NB4 (cell line): ENCODE results near the gene CTNNA3.

ENCODE experiments used
- DNase-seq: peaks from one replicate; pipeline ENCODE4 v3.0.0; 2010; ENCODE audit warnings: low read depth
- H3K4me3 ChIP-seq: one replicate; pipeline ENCODE4 v1.5.1; 2011; ENCODE audit warnings: mild to moderate bottlenecking, low read depth, low read length, moderate library complexity
- MYC ChIP-seq: IDR thresholded peaks from 2 replicates; pipeline ENCODE4 v1.6.1; 2011; ENCODE audit warnings: low read depth, low read length
- POLR2A ChIP-seq: IDR thresholded peaks from 2 replicates; pipeline ENCODE4 v1.6.1; 2011; ENCODE audit warnings: mild to moderate bottlenecking; ENCODE audit not compliant: insufficient read length; ENCODE audit errors: extremely low read depth
- TF ChIP-seq, protein P1 (sequence below): IDR thresholded peaks from one replicate; pipeline ENCODE4 v1.5.1; 2012; ENCODE audit warnings: low read depth, low read length
- TF ChIP-seq, protein P2 (sequence below): IDR thresholded peaks from 2 replicates; pipeline ENCODE4 v1.6.1; 2011; ENCODE audit warnings: low read depth, low read length

CTNNA3 gene

GRCh38 chr10:66832781-66833422 is 863.1 kb downstream of the CTNNA3 start:
- no peak overlapping the region for H3K4me3 ChIP-seq
- no peak for DNase-seq
- TF ChIP-seq, protein P1, sequence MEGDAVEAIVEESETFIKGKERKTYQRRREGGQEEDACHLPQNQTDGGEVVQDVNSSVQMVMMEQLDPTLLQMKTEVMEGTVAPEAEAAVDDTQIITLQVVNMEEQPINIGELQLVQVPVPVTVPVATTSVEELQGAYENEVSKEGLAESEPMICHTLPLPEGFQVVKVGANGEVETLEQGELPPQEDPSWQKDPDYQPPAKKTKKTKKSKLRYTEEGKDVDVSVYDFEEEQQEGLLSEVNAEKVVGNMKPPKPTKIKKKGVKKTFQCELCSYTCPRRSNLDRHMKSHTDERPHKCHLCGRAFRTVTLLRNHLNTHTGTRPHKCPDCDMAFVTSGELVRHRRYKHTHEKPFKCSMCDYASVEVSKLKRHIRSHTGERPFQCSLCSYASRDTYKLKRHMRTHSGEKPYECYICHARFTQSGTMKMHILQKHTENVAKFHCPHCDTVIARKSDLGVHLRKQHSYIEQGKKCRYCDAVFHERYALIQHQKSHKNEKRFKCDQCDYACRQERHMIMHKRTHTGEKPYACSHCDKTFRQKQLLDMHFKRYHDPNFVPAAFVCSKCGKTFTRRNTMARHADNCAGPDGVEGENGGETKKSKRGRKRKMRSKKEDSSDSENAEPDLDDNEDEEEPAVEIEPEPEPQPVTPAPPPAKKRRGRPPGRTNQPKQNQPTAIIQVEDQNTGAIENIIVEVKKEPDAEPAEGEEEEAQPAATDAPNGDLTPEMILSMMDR: no peak
- TF ChIP-seq POLR2A (no peak), MYC (no peak)
- TF ChIP-seq, protein P2, sequence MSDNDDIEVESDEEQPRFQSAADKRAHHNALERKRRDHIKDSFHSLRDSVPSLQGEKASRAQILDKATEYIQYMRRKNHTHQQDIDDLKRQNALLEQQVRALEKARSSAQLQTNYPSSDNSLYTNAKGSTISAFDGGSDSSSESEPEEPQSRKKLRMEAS: no peak

- DNase-seq: no peak
- TF ChIP-seq, protein P1: no peak
- TF ChIP-seq, protein P2: no peak
- TF ChIP-seq POLR2A: no peak
- TF ChIP-seq MYC: no peak
- H3K4me3 ChIP-seq: no peak overlapping the region
Observed at GRCh38 chr10:66828957-66829356, 867.0 kb downstream of the CTNNA3 start.

GRCh38 chr10:66827353-66827752 is 868.6 kb downstream of the CTNNA3 start:
- no peak overlapping the region for H3K4me3 ChIP-seq
- TF ChIP-seq, protein P1: no peak
- TF ChIP-seq MYC (no peak), POLR2A (no peak)
- TF ChIP-seq, protein P2: no peak
- no peak for DNase-seq

DNA sequence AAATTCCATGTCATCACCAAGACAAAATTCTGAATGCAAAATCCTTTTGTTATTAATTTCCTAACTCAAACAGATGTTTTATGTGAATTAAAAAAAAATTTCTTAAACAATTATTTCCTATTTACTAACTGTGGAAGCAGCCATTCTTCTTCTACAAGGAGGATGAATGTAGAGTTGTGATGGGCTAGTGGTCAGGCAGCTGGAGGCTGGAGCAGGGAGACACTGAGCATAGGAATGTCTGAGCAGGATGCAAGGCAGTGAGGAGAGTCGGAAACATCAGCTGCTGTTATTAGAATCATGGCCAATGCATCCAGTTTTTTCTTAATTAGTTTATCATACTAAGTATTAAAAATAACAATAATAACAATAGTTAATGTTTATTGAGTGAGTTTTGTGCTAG is 872.7 kb downstream of the CTNNA3 start:
- TF ChIP-seq, protein P2: no peak
- TF ChIP-seq MYC: no peak
- no peak overlapping the region for H3K4me3 ChIP-seq
- DNase-seq: no peak

DNA sequence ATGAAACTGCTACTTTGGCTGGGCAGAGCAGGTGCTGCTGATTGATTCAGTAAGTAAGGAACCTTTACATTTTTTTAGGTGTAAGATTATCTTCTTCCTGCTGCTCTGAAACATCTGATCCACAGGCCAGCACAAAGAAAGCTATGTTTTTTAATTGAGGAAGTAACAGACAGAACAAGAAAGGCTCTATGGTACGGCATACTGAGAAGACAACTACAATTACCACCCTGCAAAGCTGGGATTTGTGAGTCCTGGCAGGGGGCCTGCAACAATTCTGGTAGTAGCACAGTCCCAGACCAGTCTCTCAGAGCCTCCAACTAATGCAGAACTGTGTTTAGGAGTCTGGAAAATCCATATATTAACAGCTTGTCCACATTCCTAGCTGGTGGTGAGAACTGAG is 873.2 kb downstream of the CTNNA3 start:
- DNase-seq: no peak
- TF ChIP-seq, protein P2: no peak
- TF ChIP-seq, protein P1: no peak
- TF ChIP-seq MYC (no peak), POLR2A (no peak)
- no peak overlapping the region for H3K4me3 ChIP-seq

DNA sequence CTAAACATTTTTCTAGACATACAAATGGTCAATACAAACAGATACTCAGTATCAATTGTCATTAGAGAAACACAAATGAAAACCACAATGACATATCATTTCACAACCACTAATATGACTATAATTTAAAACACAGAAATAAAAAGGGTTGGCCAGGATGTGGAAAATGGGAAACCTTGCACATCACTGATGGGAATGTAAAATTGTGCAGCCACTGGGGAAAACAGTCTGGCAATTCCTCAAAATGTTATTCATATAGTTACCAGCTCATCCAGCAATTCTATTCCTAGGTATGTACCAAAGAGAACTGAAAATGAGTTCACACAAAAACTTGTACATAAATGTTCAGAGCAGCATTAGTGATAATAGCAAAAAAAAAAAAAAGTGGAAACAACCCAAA is 876.3 kb downstream of the CTNNA3 start:
- no peak for DNase-seq
- no peak overlapping the region for H3K4me3 ChIP-seq
- TF ChIP-seq, protein P2: no peak
- no peak for TF ChIP-seq POLR2A
- no peak for TF ChIP-seq MYC
- TF ChIP-seq, protein P1: no peak
